HG02981 (cell line): ENCODE results near the gene RBM38.
A peak's percentile ranks its signal among the peaks of the same experiment; 100 is the strongest.
"Not testable (repeated sequence)": the region's sequence is repeated elsewhere in the genome, so short reads cannot be mapped to it uniquely, and the experiment has no call there.

ENCODE experiments used
- ATAC-seq: cut with Tn5 transposase; IDR thresholded peaks from one replicate; pipeline ENCODE4 v1.9.1; 2021; ENCODE audit warnings: mild to moderate bottlenecking, moderate library complexity; ENCODE audit not compliant: unreplicated experiment

Gene RBM38

GRCh38 chr20:57416296-57417022, 25.3 kb downstream of the RBM38 start:
- ATAC-seq = no peak

GRCh38 chr20:57417051-57417689, 26.0 kb downstream of the RBM38 start:
- no peak for ATAC-seq

GRCh38 chr20:57417830-57418780, 26.9 kb downstream of the RBM38 start:
- no peak for ATAC-seq

GRCh38 chr20:57419479-57419878, 28.3 kb downstream of the RBM38 start:
- not testable (repeated sequence) for ATAC-seq

- ATAC-seq = no peak
Observed at GRCh38 chr20:57420571-57421252, 29.5 kb downstream of the RBM38 start.

- ATAC-seq = no peak
Observed at GRCh38 chr20:57421253-57422220, 30.3 kb downstream of the RBM38 start.

- no peak for ATAC-seq
Observed at GRCh38 chr20:57422254-57422653, 31.1 kb downstream of the RBM38 start.

GRCh38 chr20:57425150-57426013, 34.2 kb downstream of the RBM38 start:
- no peak for ATAC-seq

- no peak for ATAC-seq
Observed at GRCh38 chr20:57426271-57426689, 35.1 kb downstream of the RBM38 start.

GRCh38 chr20:57426831-57427230, 35.6 kb downstream of the RBM38 start:
- no peak for ATAC-seq

GRCh38 chr20:57428324-57429158, 37.3 kb downstream of the RBM38 start:
- no peak for ATAC-seq

GRCh38 chr20:57429159-57429496, 37.9 kb downstream of the RBM38 start:
- ATAC-seq = no peak

- ATAC-seq = no peak
Observed at GRCh38 chr20:57429580-57430200, 38.5 kb downstream of the RBM38 start.

GRCh38 chr20:57430201-57430596, 39.0 kb downstream of the RBM38 start:
- ATAC-seq = not testable (repeated sequence)

GRCh38 chr20:57431539-57431835, 40.3 kb downstream of the RBM38 start:
- no peak for ATAC-seq

- ATAC-seq = no peak
Observed at GRCh38 chr20:57432480-57432861, 41.3 kb downstream of the RBM38 start.

GRCh38 chr20:57432862-57433491, 41.8 kb downstream of the RBM38 start:
- peak; percentile 79 for ATAC-seq
